OCI-LY1 (cell line): ENCODE data around the gene KANSL1.

Experiments used
- H2AFZ ChIP-seq: fragments of 200-600 bp; sonication (generic), shearing (Covaris generic); 2 replicates; pipeline ENCODE4 v1.6.0; 2014; ENCODE audit warnings: antibody characterized with exemption, mild to moderate bottlenecking, low read length
- H3F3A ChIP-seq: fragments of 200-600 bp; sonication (generic), shearing (Covaris generic); 2 replicates; pipeline ENCODE4 v1.6.0; 2014; ENCODE audit warnings: mild to moderate bottlenecking, antibody characterized with exemption, low read length, moderate library complexity; ENCODE audit not compliant: insufficient read depth
- H3K27ac ChIP-seq: fragments of 200-600 bp; sonication (generic); 2 replicates; pipeline ENCODE4 v1.5.1; 2014; ENCODE audit warnings: low read length, mixed run types, mild to moderate bottlenecking, low read depth; ENCODE audit not compliant: poor library complexity, severe bottlenecking
- H3K27me3 ChIP-seq: fragments of 200-600 bp; sonication (generic); 2 replicates; pipeline ENCODE4 v1.6.0; 2014; ENCODE audit warnings: antibody characterized with exemption, mild to moderate bottlenecking, low read length, moderate library complexity; ENCODE audit not compliant: insufficient read depth
- H3K36me3 ChIP-seq: fragments of 200-600 bp; sonication (generic); 2 replicates; pipeline ENCODE4 v1.6.1; 2014; ENCODE audit warnings: mild to moderate bottlenecking, antibody characterized with exemption, low read length, moderate library complexity, mixed read lengths; ENCODE audit not compliant: insufficient read depth
- H3K4me1 ChIP-seq: fragments of 200-600 bp; sonication (generic); 2 replicates; pipeline ENCODE4 v1.5.1; 2014; ENCODE audit warnings: mild to moderate bottlenecking, low read length, moderate library complexity; ENCODE audit not compliant: insufficient read depth, severe bottlenecking
- H3K4me2 ChIP-seq: fragments of 200-600 bp; sonication (generic), shearing (Covaris generic); 2 replicates; pipeline ENCODE4 v1.6.1; 2014; ENCODE audit warnings: low read length
- H3K4me3 ChIP-seq: fragments of 200-600 bp; sonication (generic); 2 replicates; pipeline ENCODE4 v1.5.1; 2014; ENCODE audit warnings: low read length, low read depth, mild to moderate bottlenecking, mixed read lengths; ENCODE audit not compliant: poor library complexity, severe bottlenecking
- H3K79me2 ChIP-seq: fragments of 200-600 bp; shearing (Covaris generic); 2 replicates; pipeline ENCODE4 v1.6.1; 2016; ENCODE audit warnings: mixed run types, low read length, mixed read lengths; ENCODE audit not compliant: insufficient read depth
- H3K9ac ChIP-seq: fragments of 200-600 bp; sonication (generic), shearing (Covaris generic); 2 replicates; pipeline ENCODE4 v1.6.1; 2014; ENCODE audit warnings: mild to moderate bottlenecking, low read length, mixed read lengths
- H3K9me2 ChIP-seq: fragments of 200-600 bp; sonication (generic), shearing (Covaris generic); 2 replicates; pipeline ENCODE4 v1.6.1; 2014; ENCODE audit warnings: low read depth, mild to moderate bottlenecking, low read length, mixed read lengths
- H3K9me3 ChIP-seq: fragments of 200-600 bp; shearing (Covaris generic); 2 replicates; pipeline ENCODE4 v1.6.1; 2014; ENCODE audit warnings: low read length, mixed read lengths
- H4K20me1 ChIP-seq: fragments of 200-600 bp; sonication (generic), shearing (Covaris generic); 2 replicates; pipeline ENCODE4 v1.6.0; 2016; ENCODE audit warnings: mild to moderate bottlenecking, low read length; ENCODE audit not compliant: insufficient read depth
- CTCF ChIP-seq: fragments of 200-600 bp; sonication (generic), shearing (Covaris generic); IDR thresholded peaks from 2 replicates; pipeline ENCODE4 v1.5.1; 2017; ENCODE audit warnings: mild to moderate bottlenecking, antibody characterized with exemption, low read length, moderate library complexity, mixed read lengths
- EZH2 ChIP-seq: fragments of 200-600 bp; sonication (generic), shearing (Covaris generic); IDR thresholded peaks from 2 replicates; pipeline ENCODE4 v1.8.0; 2017; ENCODE audit warnings: borderline replicate concordance, mixed run types, mild to moderate bottlenecking, antibody characterized with exemption, low read length, moderate library complexity, mixed read lengths

KANSL1 gene

GRCh38 chr17:45996282-45996937, 196.8 kb downstream of the KANSL1 start:
- no peaks in the 10 kb centered on the region for H3K79me2 ChIP-seq
- no peaks in the 10 kb centered on the region for H3K9me2 ChIP-seq
- H3K4me2 ChIP-seq, result no peak overlapping the region
- no peaks in the 10 kb centered on the region for H3K4me1 ChIP-seq
- H3K36me3 ChIP-seq, result no peaks in the 10 kb centered on the region
- TF ChIP-seq EZH2 (no peak), CTCF (no peak)
- H3K9me3 ChIP-seq, result no peaks in the 10 kb centered on the region
- no peaks in the 10 kb centered on the region for H3F3A ChIP-seq
- no peak overlapping the region for H3K4me3 ChIP-seq
- no peak overlapping the region for H2AFZ ChIP-seq
- H3K27me3 ChIP-seq, result peaks cover 6% of the 10 kb centered on the region; the same call in 1 of the 2 replicates
- no peak overlapping the region for H3K27ac ChIP-seq
- no peak overlapping the region for H3K9ac ChIP-seq
- no peaks in the 10 kb centered on the region for H4K20me1 ChIP-seq

- Histone ChIP-seq H2AFZ (no peak overlapping the region), H3K36me3 (no peaks in the 10 kb centered on the region), H3K9ac (no peak overlapping the region), H3K27me3 (peaks cover 6% of the 10 kb centered on the region; the same call in 1 of the 2 replicates), H3K27ac (no peak overlapping the region), H3K4me1 (no peaks in the 10 kb centered on the region), H3K4me3 (no peak overlapping the region), H4K20me1 (no peaks in the 10 kb centered on the region), H3K79me2 (no peaks in the 10 kb centered on the region), H3K4me2 (no peak overlapping the region), H3K9me3 (no peaks in the 10 kb centered on the region), H3K9me2 (no peaks in the 10 kb centered on the region), H3F3A (no peaks in the 10 kb centered on the region)
- TF ChIP-seq CTCF (no peak), EZH2 (no peak)
Observed at GRCh38 chr17:45995627-45996270, 197.5 kb downstream of the KANSL1 start.

GRCh38 chr17:45994987-45995386, 198.2 kb downstream of the KANSL1 start:
- no peak overlapping the region for H3K4me2 ChIP-seq
- no peaks in the 10 kb centered on the region for H3K9me2 ChIP-seq
- H3F3A ChIP-seq, result no peaks in the 10 kb centered on the region
- no peak overlapping the region for H2AFZ ChIP-seq
- H3K79me2 ChIP-seq, result no peaks in the 10 kb centered on the region
- peaks cover 6% of the 10 kb centered on the region; the same call in 1 of the 2 replicates for H3K27me3 ChIP-seq
- H3K9me3 ChIP-seq, result no peaks in the 10 kb centered on the region
- no peak for TF ChIP-seq EZH2
- no peak for TF ChIP-seq CTCF
- no peaks in the 10 kb centered on the region for H3K4me1 ChIP-seq
- no peaks in the 10 kb centered on the region for H4K20me1 ChIP-seq
- H3K4me3 ChIP-seq, result no peak overlapping the region
- H3K27ac ChIP-seq, result no peak overlapping the region
- H3K36me3 ChIP-seq, result no peaks in the 10 kb centered on the region
- no peak overlapping the region for H3K9ac ChIP-seq
